Body of pancreas (tissue), 4 donors: ENCODE data around the gene ASB18. TPM values are rescaled to one million over a fixed set of nuclear protein-coding genes. Genes with fewer than 3 reads are reported as not detected.
A peak's percentile ranks its signal among the peaks of the same experiment; 100 is the strongest.

ENCODE experiments used
- ATAC-seq: fragments of 150-250 bp; one replicate; pipeline ENCODE4 v1.9.1; 2016
- DNase-seq, 4 donors: peaks; one replicate each; pipeline ENCODE4 v3.0.0-alpha.2; 2019
- H3K27ac ChIP-seq, 4 donors: fragments of 200-600 bp; sonication (generic); 1 replicate in 3 of 4; 2 replicates in 1 of 4; pipeline versions ENCODE4 v1.5.1 to v1.6.1; 2016 to 2019; ENCODE audit warnings: mild to moderate bottlenecking in 1 of 4, mixed read lengths in 1 of 4, moderate library complexity in 1 of 4
- H3K27me3 ChIP-seq, 2 donors: fragments of 200-600 bp; sonication (generic); one replicate each; pipeline ENCODE4 v1.6.0; 2016; ENCODE audit warnings: mild to moderate bottlenecking in 1 of 2
- H3K36me3 ChIP-seq, 2 donors: fragments of 200-600 bp; sonication (generic); replicated peaks in 1 of 2; 2 replicates each; pipeline ENCODE4 v1.5.1; 2016; ENCODE audit warnings: low read depth in 2 of 2; ENCODE audit not compliant: insufficient read depth in 1 of 2
- H3K4me1 ChIP-seq: fragments of 200-600 bp; sonication (generic); one replicate; pipeline ENCODE4 v1.6.0; 2016
- H3K4me3 ChIP-seq, 2 donors: fragments of 200-600 bp; sonication (generic); 1 replicate in 1 of 2; 2 replicates in 1 of 2; pipeline ENCODE4 v1.5.1; 2016 to 2019
- H3K9me3 ChIP-seq, 3 donors: fragments of 200-600 bp; sonication (generic); 1 replicate in 2 of 3; 2 replicates in 1 of 3; pipeline ENCODE4 v1.5.1; 2016
- POLR2A ChIP-seq, 3 donors: fragments of 450-650 bp; IDR thresholded peaks; one replicate each; pipeline ENCODE4 v1.6.1; 2016; ENCODE audit warnings: antibody characterized with exemption in 3 of 3, mild to moderate bottlenecking in 2 of 3
- WGBS, 2 donors: methylation state at CpG; one replicate each; pipeline ENCODE4 v1.1.5; 2017; 5-methylcytosine and 5-hydroxymethylcytosine counted together
- intact Hi-C: fragments of 100-400 bp; cut with DNase I; formaldehyde crosslinking; loops from one replicate; pipeline ENCODE4 v1.15.1; 2023
- total RNA-seq, 2 donors: library from RNA; depleted of rRNA; stranded (reverse); fragments of >200 nt; gene quantifications; one replicate each; pipeline ENCODE4 v1.1.0, GENCODE V29; 2016
- TF ChIP-seq, protein P1 (sequence below), 7 experiments: fragments of 450-650 bp in 4 of 7; fragments of 200-600 bp in 3 of 7; sonication (generic) in 3 of 7; IDR thresholded peaks; one replicate each; pipeline ENCODE4 v1.5.1; 2016 to 2019; ENCODE audit warnings: antibody characterized with exemption in 7 of 7

Gene ASB18
- total RNA-seq, 2 donors from 2014 or later, result not detected

DNA sequence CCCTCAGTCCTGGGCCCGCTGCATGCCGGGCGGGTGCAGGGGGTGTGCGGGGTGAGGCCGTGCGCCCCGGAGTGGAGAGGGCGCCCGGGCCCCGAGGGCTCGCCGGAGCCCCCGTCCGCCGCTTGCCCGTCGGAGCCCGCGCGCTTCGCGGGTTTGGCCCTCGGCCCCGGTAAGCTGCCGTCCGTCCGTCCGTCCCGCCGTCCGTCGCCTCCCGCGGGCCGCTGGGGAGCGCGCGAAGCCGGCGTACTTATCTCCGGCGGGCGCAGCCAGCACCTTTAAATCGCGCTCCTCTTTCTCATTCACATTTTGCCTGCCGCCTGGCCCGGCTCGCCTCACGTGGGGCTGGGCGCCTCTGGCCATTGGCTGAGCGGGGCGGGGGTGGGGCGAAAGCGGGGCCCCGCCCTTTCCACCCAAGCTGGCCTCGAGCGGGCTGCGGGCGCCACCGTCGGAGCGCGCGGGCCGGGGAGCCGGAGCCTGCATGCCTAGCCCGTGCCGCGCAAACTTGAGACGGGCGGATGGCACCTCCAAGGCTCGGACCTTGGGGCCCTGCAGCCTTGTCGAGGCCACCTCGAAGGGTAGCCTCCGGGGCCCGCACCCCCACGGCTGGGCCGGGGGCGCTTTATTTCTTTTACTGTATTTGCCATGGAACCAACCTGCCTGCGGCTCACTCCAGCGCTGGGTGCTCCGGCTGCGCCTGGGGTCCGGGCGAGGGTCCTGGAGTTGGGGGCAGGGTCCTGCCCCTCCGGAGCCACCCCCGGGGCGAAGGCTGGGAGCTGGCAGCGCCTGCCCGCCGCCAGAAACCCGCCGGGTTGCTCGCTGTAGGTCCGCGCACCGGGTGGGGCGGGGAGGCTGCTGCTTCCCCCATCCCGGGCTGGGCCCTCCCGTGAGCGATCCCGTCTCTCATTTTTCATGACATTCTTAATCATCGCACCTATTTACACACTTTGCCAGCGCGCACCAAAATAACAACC lies 95.8 kb downstream of the ASB18 start, which contains the start of gene GBX2:
GBX2 (minus strand) TSS at position 277 of the 971 bp plus-strand sequence. CDS start 415 bp downstream, outside the sequence.
- Histone ChIP-seq H3K4me3 (no peak within 1 kb of the TSS), H3K27ac (no peak within 1 kb of the TSS), H3K27me3 (peaks cover 12 to 93% of the 10 kb centered on the region in 2 donors), H3K36me3 (no peaks in the 10 kb centered on the region), H3K4me1 (peaks cover 67% of the 10 kb centered on the region), H3K9me3 (no peaks in the 10 kb centered on the region)
- WGBS, 2 donors, result 0 to 5% methylated on average over 3 to 101 of the region's 105 CpGs
- intact Hi-C loops, result no loop called here
- TF ChIP-seq, protein P1, sequence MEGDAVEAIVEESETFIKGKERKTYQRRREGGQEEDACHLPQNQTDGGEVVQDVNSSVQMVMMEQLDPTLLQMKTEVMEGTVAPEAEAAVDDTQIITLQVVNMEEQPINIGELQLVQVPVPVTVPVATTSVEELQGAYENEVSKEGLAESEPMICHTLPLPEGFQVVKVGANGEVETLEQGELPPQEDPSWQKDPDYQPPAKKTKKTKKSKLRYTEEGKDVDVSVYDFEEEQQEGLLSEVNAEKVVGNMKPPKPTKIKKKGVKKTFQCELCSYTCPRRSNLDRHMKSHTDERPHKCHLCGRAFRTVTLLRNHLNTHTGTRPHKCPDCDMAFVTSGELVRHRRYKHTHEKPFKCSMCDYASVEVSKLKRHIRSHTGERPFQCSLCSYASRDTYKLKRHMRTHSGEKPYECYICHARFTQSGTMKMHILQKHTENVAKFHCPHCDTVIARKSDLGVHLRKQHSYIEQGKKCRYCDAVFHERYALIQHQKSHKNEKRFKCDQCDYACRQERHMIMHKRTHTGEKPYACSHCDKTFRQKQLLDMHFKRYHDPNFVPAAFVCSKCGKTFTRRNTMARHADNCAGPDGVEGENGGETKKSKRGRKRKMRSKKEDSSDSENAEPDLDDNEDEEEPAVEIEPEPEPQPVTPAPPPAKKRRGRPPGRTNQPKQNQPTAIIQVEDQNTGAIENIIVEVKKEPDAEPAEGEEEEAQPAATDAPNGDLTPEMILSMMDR (IDR thresholded peaks at IDR 0.05), result no peak
- no peak for TF ChIP-seq POLR2A (IDR thresholded peaks at IDR 0.05)
- peak in 1 of 4 donors; percentile 25 for DNase-seq
- peak; percentile 34 for ATAC-seq

DNA sequence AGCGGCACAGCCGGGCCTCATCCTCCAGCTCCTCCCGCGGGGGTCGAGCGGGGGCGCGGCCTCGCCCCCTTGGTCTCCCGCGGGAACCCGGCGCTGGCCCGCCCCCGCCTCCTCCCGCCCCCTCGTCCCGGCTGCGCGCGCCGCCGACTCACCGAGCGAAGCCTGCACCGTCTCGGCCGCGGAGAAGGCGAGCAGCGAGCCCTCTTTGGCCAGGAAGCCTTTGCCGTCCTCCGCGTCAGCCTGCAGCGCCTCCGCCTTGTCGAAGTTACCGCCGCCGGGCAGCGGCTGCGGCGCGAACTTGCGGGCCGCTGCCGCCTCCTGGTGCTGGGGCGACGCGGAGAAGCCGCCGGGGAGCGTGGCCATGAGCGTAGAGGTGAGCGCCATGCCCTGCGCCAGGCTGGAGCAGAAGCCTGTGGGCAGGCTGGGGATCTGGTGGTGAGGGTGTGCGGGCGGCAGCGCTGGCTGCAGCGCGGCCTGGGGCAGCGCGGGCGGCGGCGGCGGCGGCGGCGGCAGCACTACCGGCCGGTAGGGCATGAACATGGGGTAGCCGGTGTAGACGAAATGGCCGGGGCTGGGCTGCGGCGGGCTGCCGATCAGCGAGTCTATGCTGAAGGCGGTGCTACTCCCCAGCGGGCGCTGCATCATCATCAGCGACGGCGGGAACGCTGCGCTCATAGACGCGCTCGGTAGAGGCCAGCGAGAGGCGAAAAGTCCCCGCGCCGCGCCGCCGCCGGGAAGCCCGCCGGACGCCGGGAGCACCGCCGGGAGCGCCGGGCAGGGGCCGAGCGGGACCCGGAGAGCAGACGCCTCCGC lies 96.7 kb downstream of the ASB18 start:
- no peak for TF ChIP-seq POLR2A (IDR thresholded peaks at IDR 0.05)
- TF ChIP-seq, protein P1 (IDR thresholded peaks at IDR 0.05), result no peak
- no peaks in the 10 kb centered on the region for H3K9me3 ChIP-seq
- DNase-seq, result peak in 1 of 4 donors; percentile 23
- intact Hi-C loops, result no loop called here
- no peak overlapping the region for H3K4me3 ChIP-seq
- ATAC-seq, result peak; percentile 33
- H3K36me3 ChIP-seq, result no peaks in the 10 kb centered on the region
- 2 to 7% methylated on average over 3 to 102 of the region's 112 CpGs for whole genome bisulfite sequencing, 2 donors
- peaks cover 12 to 92% of the 10 kb centered on the region in 2 donors for H3K27me3 ChIP-seq
- peaks cover 71% of the 10 kb centered on the region for H3K4me1 ChIP-seq
- H3K27ac ChIP-seq, result no peak overlapping the region

DNA sequence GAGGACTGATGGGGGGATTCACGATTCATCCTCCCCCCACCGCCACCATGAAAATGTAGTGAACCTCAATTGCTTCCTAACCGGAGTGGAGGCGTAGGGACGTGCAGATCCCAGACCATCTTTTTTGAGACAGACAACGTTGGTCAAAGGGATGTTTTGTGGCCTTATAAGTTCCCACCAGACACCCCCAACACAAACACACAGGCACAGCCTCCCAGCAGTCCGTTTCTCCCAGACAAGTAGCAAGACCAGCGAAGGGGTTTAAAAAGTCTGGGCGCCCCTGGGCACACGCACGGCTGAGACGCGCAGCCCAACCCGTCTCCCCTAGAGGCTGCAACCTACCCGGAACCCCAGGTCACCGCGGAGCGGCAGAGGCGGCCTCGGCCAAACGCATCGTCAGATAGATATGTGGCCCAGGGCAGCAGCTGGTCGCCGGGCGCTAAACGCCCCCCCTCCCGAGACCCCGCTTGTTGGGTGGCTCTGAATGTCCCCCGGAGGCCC lies 97.4 kb downstream of the ASB18 start:
- no peak for ATAC-seq
- no peak for TF ChIP-seq POLR2A (IDR thresholded peaks at IDR 0.05)
- TF ChIP-seq, protein P1 (IDR thresholded peaks at IDR 0.05), result no peak
- no peaks in the 10 kb centered on the region for H3K9me3 ChIP-seq

DNA sequence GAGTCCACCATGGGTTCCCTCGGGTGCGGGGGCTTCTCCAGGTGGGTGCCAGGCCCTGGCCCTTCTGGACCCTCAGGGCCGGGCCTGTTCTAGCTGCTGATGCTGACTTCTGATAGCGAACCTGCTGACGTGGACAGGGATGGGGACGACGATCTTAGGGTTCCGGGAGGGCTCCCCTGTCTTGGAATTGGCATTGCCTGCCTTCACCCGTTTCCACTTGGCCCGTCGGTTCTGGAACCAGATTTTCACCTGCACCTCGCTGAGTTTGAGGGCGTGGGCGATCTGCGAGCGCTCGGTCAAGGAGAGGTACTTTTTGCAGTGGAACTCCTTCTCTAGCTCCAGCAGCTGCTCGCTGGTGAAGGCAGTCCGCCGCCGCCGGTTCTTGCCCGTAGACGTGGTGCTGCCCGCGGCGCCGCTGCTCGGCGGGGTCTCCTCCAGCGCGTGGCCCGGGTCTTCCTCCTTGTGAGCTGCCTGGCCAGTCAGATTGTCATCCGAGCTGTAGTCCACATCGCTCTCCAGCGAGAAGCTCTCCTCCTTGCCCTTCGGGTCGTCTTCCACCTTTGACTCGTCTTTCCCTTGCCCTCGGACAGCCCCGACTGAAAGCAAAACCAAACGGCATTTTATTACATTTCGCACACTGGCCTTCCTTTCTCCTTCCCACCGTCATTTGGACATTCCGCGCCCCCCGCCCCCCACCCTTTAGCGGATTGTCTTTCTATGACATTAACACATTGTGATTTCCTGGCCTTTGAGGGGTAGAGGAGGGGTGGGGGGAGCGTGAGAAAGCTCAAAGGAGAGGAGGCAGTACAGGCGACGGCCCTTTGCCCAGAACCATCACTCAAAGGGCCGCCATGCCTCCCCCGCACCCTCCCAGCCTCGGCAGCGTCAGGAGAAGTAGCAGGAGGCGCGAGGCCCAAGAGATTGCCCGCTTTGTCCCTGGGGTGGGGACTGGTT lies 98.1 kb downstream of the ASB18 start:
- ATAC-seq, result no peak

More for the DNA sequence above, 97.4 kb downstream of the ASB18 start:
- H3K4me1 ChIP-seq, result peaks cover 68% of the 10 kb centered on the region
- H3K27ac ChIP-seq, result no peak overlapping the region
- H3K27me3 ChIP-seq, result peaks cover 12 to 86% of the 10 kb centered on the region in 2 donors
- no peaks in the 10 kb centered on the region for H3K36me3 ChIP-seq
- H3K4me3 ChIP-seq, result no peak overlapping the region
- WGBS, 2 donors, result 0 to 4% methylated on average over 2 to 28 of the region's 29 CpGs
- intact Hi-C loops, result no loop called here
- DNase-seq, result no peak

More for the DNA sequence above, 98.1 kb downstream of the ASB18 start:
- no peaks in the 10 kb centered on the region for H3K36me3 ChIP-seq
- DNase-seq, result no peak
- 5 to 9% methylated on average over 29 to 58 of the region's 58 CpGs for WGBS, 2 donors
- TF ChIP-seq, protein P1 (IDR thresholded peaks at IDR 0.05), result no peak
- TF ChIP-seq POLR2A (IDR thresholded peaks at IDR 0.05), result no peak
- H3K27me3 ChIP-seq, result peaks cover 12 to 79% of the 10 kb centered on the region in 2 donors
- H3K9me3 ChIP-seq, result no peaks in the 10 kb centered on the region
- H3K4me1 ChIP-seq, result peaks cover 63% of the 10 kb centered on the region
- no peak overlapping the region for H3K27ac ChIP-seq
- peak overlapping the region in 1 of 2 donors; percentile 5 for H3K4me3 ChIP-seq
- intact Hi-C loops, result no loop called here
